Effector memory CD4-positive, alpha-beta T cell (primary cell): ENCODE measurements around the gene HMCN2.

Experiments used
- DNase-seq, 3 donors: peaks; one replicate each; pipeline ENCODE4 v3.0.0-alpha.2; 2020
- H3K27ac ChIP-seq: 2 replicates; pipeline ENCODE4 v1.7.0; 2013; ENCODE audit warnings: mild to moderate bottlenecking, low read length, moderate library complexity; ENCODE audit not compliant: insufficient read depth, poor library complexity, severe bottlenecking
- H3K27me3 ChIP-seq: replicated peaks from 2 replicates; pipeline ENCODE4 v1.7.0; 2013; ENCODE audit warnings: mild to moderate bottlenecking, low read length; ENCODE audit not compliant: insufficient read depth, control insufficient read depth, poor library complexity, severe bottlenecking
- H3K36me3 ChIP-seq: 2 replicates; pipeline ENCODE4 v1.7.0; 2013; ENCODE audit warnings: mild to moderate bottlenecking, low read length, moderate library complexity; ENCODE audit not compliant: control insufficient read depth, insufficient read depth
- H3K4me1 ChIP-seq: 2 replicates; pipeline ENCODE4 v1.7.0; 2013; ENCODE audit warnings: low read length, mild to moderate bottlenecking; ENCODE audit not compliant: control insufficient read depth, insufficient read depth, poor library complexity, severe bottlenecking
- H3K4me3 ChIP-seq: 2 replicates; pipeline ENCODE4 v1.7.0; 2013; ENCODE audit warnings: low read length, low read depth, mild to moderate bottlenecking; ENCODE audit not compliant: insufficient read depth, poor library complexity, severe bottlenecking
- H3K9me3 ChIP-seq: 2 replicates; pipeline ENCODE4 v1.7.0; 2013; ENCODE audit warnings: mild to moderate bottlenecking, low read length, moderate library complexity; ENCODE audit not compliant: control insufficient read depth

HMCN2 gene

GRCh38 chr9:130402645-130403440 is 137.3 kb downstream of the HMCN2 start:
- H3K27me3 ChIP-seq = no peaks in the 10 kb centered on the region
- H3K4me1 ChIP-seq = no peaks in the 10 kb centered on the region
- H3K9me3 ChIP-seq = no peaks in the 10 kb centered on the region
- no peak overlapping the region for H3K4me3 ChIP-seq
- no peak for DNase-seq
- H3K27ac ChIP-seq = no peak overlapping the region
- no peaks in the 10 kb centered on the region for H3K36me3 ChIP-seq

GRCh38 chr9:130405657-130406257 is 140.2 kb downstream of the HMCN2 start:
- H3K9me3 ChIP-seq = no peaks in the 10 kb centered on the region
- H3K4me3 ChIP-seq = no peak overlapping the region
- no peaks in the 10 kb centered on the region for H3K27me3 ChIP-seq
- no peaks in the 10 kb centered on the region for H3K36me3 ChIP-seq
- H3K4me1 ChIP-seq = no peaks in the 10 kb centered on the region
- DNase-seq = no peak
- H3K27ac ChIP-seq = no peak overlapping the region

- H3K4me3 ChIP-seq = no peak overlapping the region
- no peak for DNase-seq
- no peaks in the 10 kb centered on the region for H3K27me3 ChIP-seq
- H3K4me1 ChIP-seq = no peaks in the 10 kb centered on the region
- no peaks in the 10 kb centered on the region for H3K9me3 ChIP-seq
- no peak overlapping the region for H3K27ac ChIP-seq
- H3K36me3 ChIP-seq = no peaks in the 10 kb centered on the region
Observed at GRCh38 chr9:130406278-130406895, 140.8 kb downstream of the HMCN2 start.

GRCh38 chr9:130407916-130408663 is 142.5 kb downstream of the HMCN2 start:
- Histone ChIP-seq H3K27me3 (no peaks in the 10 kb centered on the region), H3K27ac (no peak overlapping the region), H3K36me3 (no peaks in the 10 kb centered on the region)

GRCh38 chr9:130408669-130409068 is 143.1 kb downstream of the HMCN2 start:
- Histone ChIP-seq H3K9me3 (no peaks in the 10 kb centered on the region), H3K36me3 (no peaks in the 10 kb centered on the region), H3K27ac (no peak overlapping the region), H3K4me3 (no peak overlapping the region), H3K4me1 (no peaks in the 10 kb centered on the region), H3K27me3 (no peaks in the 10 kb centered on the region)
- DNase-seq = no peak

More at GRCh38 chr9:130407916-130408663, 142.5 kb downstream of the HMCN2 start:
- no peak for DNase-seq
- no peak overlapping the region for H3K4me3 ChIP-seq
- no peaks in the 10 kb centered on the region for H3K9me3 ChIP-seq
- no peaks in the 10 kb centered on the region for H3K4me1 ChIP-seq

GRCh38 chr9:130409246-130409645 is 143.7 kb downstream of the HMCN2 start:
- Histone ChIP-seq H3K9me3 (no peaks in the 10 kb centered on the region), H3K4me3 (no peak overlapping the region), H3K36me3 (no peaks in the 10 kb centered on the region), H3K27ac (no peak overlapping the region), H3K4me1 (no peaks in the 10 kb centered on the region), H3K27me3 (no peaks in the 10 kb centered on the region)
- no peak for DNase-seq

GRCh38 chr9:130410443-130410842 is 144.9 kb downstream of the HMCN2 start:
- H3K27ac ChIP-seq = no peak overlapping the region
- no peaks in the 10 kb centered on the region for H3K27me3 ChIP-seq
- no peak overlapping the region for H3K4me3 ChIP-seq
- no peaks in the 10 kb centered on the region for H3K36me3 ChIP-seq
- no peak for DNase-seq
- no peaks in the 10 kb centered on the region for H3K9me3 ChIP-seq
- H3K4me1 ChIP-seq = no peaks in the 10 kb centered on the region

GRCh38 chr9:130411566-130411915 is 146.0 kb downstream of the HMCN2 start:
- no peaks in the 10 kb centered on the region for H3K36me3 ChIP-seq
- H3K4me3 ChIP-seq = no peak overlapping the region
- no peaks in the 10 kb centered on the region for H3K4me1 ChIP-seq
- H3K27me3 ChIP-seq = no peaks in the 10 kb centered on the region
- H3K9me3 ChIP-seq = no peaks in the 10 kb centered on the region
- H3K27ac ChIP-seq = no peak overlapping the region
- no peak for DNase-seq

GRCh38 chr9:130414081-130414731 is 148.6 kb downstream of the HMCN2 start:
- no peaks in the 10 kb centered on the region for H3K36me3 ChIP-seq
- H3K4me1 ChIP-seq = no peaks in the 10 kb centered on the region
- no peaks in the 10 kb centered on the region for H3K27me3 ChIP-seq
- no peak overlapping the region for H3K4me3 ChIP-seq
- H3K27ac ChIP-seq = no peak overlapping the region
- no peak for DNase-seq
- H3K9me3 ChIP-seq = no peaks in the 10 kb centered on the region
